ENCODE results near the gene CA11. TPM values are rescaled to one million over a fixed set of nuclear protein-coding genes. Genes with fewer than 3 reads are reported as not detected.
A peak's percentile ranks its signal among the peaks of the same experiment; 100 is the strongest.

Gene CA11
- total RNA-seq, 4 donors from 2014 or later, result 1.4 to 2.5 TPM; not detected in 2

DNA sequence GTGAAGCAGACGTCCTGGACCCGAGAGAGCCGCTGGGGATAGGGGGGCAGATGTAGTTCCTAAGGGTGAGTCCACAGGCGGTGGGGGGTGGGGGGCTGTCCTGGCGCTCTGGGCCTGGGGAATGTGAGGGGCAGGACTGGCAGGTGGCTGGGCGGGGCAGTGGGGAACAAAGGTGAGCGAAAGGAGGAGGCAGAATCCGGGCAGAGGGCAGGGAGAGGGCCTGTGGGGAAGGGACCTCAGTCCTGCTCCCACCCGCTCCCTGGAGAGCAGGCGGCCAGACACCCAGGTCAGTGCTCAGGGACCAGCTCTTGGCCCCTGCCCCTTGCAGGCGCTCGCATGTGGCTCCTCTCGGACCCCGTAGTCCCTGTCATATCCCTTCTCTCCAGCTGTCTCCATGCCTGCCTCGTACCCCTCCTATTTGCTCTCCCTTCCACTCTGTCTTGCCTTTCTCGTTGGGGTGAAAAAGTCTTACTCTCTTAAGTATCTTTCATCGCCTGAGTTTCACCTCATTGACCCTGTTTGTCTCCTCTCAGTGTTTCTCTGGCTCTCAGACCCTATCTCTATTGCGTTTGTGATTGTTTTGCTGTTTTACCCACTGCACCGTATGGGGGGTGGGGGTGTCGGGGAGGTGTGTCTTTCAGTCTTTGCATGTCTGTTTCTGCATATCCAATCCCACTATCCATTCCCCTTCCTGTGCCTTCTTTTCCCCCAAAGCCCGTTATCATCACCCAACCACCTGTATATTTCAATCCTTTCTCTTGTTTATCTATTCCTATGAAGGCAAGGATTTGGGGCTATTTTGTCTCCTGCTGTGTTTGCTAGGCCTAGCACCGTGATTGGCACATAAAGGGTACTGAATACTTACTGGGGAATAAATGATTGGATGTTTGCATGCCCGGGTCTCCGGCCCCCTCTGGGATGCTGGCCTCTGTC is 20.9 kb downstream of the CA11 start:
- Histone ChIP-seq H3K9me3 (no peaks in the 10 kb centered on the region), H3K36me3 (no peaks in the 10 kb centered on the region), H3K27ac (peak overlapping the region; percentile 83 to 94 (median 92)), H3K27me3 (no peaks in the 10 kb centered on the region), H3K4me1 (peaks cover 16 to 63% (median 51%) of the 10 kb centered on the region in 4 donors), H3K4me3 (peak overlapping the region; percentile 10 to 67 (median 41))
- DNase-seq, result peak; percentile 79
- in situ Hi-C loops (cut with MboI; ENCODE audit: low pct_ligation_motif_present in 1 of 4, low pct_unique_long_range_greater_than_20kb in 1 of 4, low sequenced_read_pairs in 3 of 4) (no loop called here), intact Hi-C loops (cut with DNase I; ENCODE audit: low total_unique reads) (no loop called here)
- TF ChIP-seq POLR2AphosphoS5 (IDR thresholded peaks at IDR 0.05) (peak; percentile 38 to 77 (median 74)), EP300 (IDR thresholded peaks at IDR 0.05; ENCODE audit: low read depth) (no peak), POLR2A (IDR thresholded peaks at IDR 0.05) (peak; percentile 79)
- TF ChIP-seq, protein P1, sequence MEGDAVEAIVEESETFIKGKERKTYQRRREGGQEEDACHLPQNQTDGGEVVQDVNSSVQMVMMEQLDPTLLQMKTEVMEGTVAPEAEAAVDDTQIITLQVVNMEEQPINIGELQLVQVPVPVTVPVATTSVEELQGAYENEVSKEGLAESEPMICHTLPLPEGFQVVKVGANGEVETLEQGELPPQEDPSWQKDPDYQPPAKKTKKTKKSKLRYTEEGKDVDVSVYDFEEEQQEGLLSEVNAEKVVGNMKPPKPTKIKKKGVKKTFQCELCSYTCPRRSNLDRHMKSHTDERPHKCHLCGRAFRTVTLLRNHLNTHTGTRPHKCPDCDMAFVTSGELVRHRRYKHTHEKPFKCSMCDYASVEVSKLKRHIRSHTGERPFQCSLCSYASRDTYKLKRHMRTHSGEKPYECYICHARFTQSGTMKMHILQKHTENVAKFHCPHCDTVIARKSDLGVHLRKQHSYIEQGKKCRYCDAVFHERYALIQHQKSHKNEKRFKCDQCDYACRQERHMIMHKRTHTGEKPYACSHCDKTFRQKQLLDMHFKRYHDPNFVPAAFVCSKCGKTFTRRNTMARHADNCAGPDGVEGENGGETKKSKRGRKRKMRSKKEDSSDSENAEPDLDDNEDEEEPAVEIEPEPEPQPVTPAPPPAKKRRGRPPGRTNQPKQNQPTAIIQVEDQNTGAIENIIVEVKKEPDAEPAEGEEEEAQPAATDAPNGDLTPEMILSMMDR (IDR thresholded peaks at IDR 0.05), result no peak
- WGBS, 2 donors (ENCODE audit: low coverage in 1 of 2), result 32 to 39% methylated on average over 11 to 23 of the region's 24 CpGs

DNA sequence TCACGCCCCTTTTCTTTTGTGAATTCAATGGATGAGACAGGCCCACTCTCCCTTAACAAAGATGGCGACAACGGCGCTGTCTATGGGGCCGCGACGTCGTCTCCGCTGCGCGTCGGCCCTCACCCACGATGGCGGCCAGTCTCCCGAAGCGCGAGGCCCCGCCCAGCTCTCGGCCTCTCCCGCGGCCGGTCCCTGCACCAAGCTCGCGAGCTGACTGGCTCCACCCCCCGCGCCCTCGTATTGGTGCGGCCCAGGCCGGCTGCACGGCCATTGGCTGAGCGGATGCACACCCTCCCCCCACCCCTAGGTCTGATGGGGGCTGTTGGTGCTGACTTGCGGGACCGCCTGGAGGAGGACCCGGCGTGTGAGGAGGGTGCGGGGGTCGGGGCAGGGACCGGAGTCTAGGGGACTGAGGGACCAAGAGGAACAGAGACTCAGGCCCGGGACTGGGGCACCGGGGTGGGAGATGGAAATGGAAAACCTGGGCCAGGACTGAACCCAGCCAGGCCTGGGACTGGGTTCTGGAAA is 21.9 kb downstream of the CA11 start:
- in situ Hi-C loops (cut with MboI; ENCODE audit: low pct_ligation_motif_present in 1 of 4, low pct_unique_long_range_greater_than_20kb in 1 of 4, low sequenced_read_pairs in 3 of 4), result no loop called here
- H3K27ac ChIP-seq, result peak overlapping the region; percentile 83 to 94 (median 92)
- intact Hi-C loops (cut with DNase I; ENCODE audit: low total_unique reads), result no loop called here
- 0 to 3% methylated on average over 9 to 31 of the region's 40 CpGs for WGBS, 2 donors (ENCODE audit: low coverage in 1 of 2)
- peaks cover 12 to 64% (median 52%) of the 10 kb centered on the region in 4 donors for H3K4me1 ChIP-seq
- peak overlapping the region; percentile 10 to 67 (median 41) for H3K4me3 ChIP-seq
- no peaks in the 10 kb centered on the region for H3K36me3 ChIP-seq
- peak; percentile 99 for DNase-seq
- TF ChIP-seq EP300 (IDR thresholded peaks at IDR 0.05; ENCODE audit: low read depth) (no peak), POLR2A (IDR thresholded peaks at IDR 0.05) (peak; percentile 7), POLR2AphosphoS5 (IDR thresholded peaks at IDR 0.05) (peak in 2 of 3 donors; percentile 28 to 50)
- TF ChIP-seq, protein P1 (IDR thresholded peaks at IDR 0.05), result no peak
- no peaks in the 10 kb centered on the region for H3K9me3 ChIP-seq
- H3K27me3 ChIP-seq, result no peaks in the 10 kb centered on the region

DNA sequence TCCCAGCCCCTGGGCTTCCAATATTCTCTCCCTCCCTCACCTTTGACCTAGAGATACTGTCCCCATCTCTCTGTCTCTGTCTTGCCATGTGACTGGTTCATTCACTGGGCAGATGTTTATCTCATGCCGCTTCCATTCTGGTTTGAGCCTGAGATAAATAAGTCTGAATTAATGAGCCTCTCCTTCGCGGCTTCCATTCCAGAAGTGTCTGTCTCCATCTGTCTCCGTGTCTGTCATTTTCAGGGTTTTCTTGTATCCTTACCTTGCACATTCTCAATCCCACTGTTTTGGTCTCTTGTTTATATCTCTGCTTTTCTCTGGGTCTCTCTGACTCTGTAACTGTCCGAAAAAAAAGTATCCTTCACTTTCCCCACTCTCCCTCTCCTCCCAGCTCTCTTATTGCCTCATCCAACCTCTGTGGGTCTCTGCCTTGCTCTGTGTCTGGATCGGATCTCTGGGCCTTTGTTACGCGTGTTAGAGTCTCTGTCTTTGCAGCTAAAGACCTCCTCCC is 22.4 kb downstream of the CA11 start:
- TF ChIP-seq POLR2AphosphoS5 (IDR thresholded peaks at IDR 0.05) (no peak), POLR2A (IDR thresholded peaks at IDR 0.05) (no peak), EP300 (IDR thresholded peaks at IDR 0.05; ENCODE audit: low read depth) (no peak)
- TF ChIP-seq, protein P1 (IDR thresholded peaks at IDR 0.05), result no peak
- no peak for DNase-seq
- Histone ChIP-seq H3K4me1 (peaks cover 12 to 64% (median 52%) of the 10 kb centered on the region in 4 donors), H3K27me3 (no peaks in the 10 kb centered on the region), H3K4me3 (peak overlapping the region in 2 of 4 donors; percentile 4 to 34), H3K9me3 (no peaks in the 10 kb centered on the region), H3K36me3 (no peaks in the 10 kb centered on the region), H3K27ac (peak overlapping the region; percentile 83 to 94 (median 92))
- in situ Hi-C loops (cut with MboI; ENCODE audit: low pct_ligation_motif_present in 1 of 4, low pct_unique_long_range_greater_than_20kb in 1 of 4, low sequenced_read_pairs in 3 of 4) (no loop called here), intact Hi-C loops (cut with DNase I; ENCODE audit: low total_unique reads) (no loop called here)
- WGBS, 2 donors (ENCODE audit: low coverage in 1 of 2), result 43 to 44% methylated on average over 8 of the region's 8 CpGs

Measured in transverse colon (tissue), 4 donors.